Ramos (cell line): Measurements from ENCODE around the gene RNF182.
"Not testable (repeated sequence)": the region's sequence is repeated elsewhere in the genome, so short reads cannot be mapped to it uniquely, and the experiment has no call there.

ENCODE experiments used
- in situ Hi-C: fragments of 300-500 bp; cut with MboI; formaldehyde crosslinking; loops from one replicate; pipeline ENCODE4 v1.14.3; 2022; ENCODE audit warnings: low sequenced_read_pairs; ENCODE audit not compliant: unreplicated experiment

The RNF182 gene

GRCh38 chr6:13946506-13946905, 21.8 kb downstream of the RNF182 start:
- in situ Hi-C loops = no loop called here

- in situ Hi-C loops = no loop called here
Observed at GRCh38 chr6:13947611-13948178, 22.9 kb downstream of the RNF182 start.

DNA sequence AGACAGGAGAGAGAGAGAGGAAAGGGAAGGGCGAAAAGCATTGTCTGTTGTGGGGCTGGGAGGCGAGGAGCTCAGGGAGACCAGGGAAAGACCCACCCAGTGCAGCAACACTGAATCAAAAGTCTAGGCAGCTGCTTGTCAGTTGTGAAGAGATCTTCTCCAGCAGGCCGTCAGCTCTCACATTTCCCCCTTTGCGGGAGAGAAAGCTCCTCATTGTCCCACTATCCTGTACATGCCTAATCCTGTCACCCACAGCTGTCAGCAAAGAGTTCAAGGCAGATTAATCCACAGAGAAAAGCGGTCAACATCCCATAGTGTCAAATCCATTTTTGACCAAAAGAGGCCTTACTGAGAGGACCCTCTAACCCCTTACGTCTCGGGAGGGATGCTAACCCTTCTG, 27.3 kb downstream of the RNF182 start:
- in situ Hi-C loops = no loop called here

GRCh38 chr6:13953061-13953705, 28.4 kb downstream of the RNF182 start:
- in situ Hi-C loops = no loop called here

DNA sequence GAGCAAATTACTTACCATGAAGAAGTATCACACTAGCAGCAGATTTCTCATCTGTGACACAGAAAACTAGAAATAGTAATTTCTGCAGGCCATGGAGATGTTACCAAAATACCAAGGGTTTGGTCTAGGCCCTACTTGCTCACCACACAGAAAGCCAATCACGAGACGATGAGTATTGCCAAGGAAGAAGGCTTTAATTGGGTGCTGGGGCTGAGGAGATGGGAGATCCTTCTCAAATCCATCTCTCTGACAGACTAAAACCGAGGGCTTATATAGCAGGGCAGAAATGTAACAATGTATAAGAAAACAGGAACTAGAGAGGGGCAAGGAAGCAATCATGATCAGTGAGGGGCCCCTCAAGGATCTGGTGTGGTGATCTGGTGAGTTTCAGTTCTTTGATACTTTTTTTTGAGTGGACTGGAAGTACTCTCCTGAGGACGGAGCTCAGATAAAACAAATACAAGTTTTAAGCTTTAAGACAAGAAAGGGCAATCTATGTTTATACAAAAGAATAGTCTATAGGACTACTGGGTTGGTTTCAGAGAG, 40.9 kb downstream of the RNF182 start:
- in situ Hi-C loops = no loop called here

DNA sequence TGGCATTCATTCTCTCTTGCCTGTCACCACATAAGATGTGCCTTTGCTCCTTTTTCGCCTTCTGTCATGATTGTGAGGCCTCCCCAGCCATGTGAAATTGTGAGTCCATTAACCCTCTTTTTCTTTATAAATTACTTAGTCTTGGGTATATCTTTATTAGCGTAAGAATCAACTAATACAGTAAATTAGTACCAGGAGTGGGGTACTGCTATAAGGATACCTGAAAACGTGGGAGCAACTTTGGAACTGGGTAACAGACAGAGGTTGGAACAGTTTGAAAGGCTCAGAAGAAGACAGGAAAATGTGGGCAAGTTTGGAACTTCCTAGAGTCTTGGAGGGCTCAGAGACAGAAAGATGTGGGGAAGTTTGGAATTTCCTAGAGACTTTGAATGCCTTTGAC, 46.6 kb downstream of the RNF182 start:
- in situ Hi-C loops = no loop called here

DNA sequence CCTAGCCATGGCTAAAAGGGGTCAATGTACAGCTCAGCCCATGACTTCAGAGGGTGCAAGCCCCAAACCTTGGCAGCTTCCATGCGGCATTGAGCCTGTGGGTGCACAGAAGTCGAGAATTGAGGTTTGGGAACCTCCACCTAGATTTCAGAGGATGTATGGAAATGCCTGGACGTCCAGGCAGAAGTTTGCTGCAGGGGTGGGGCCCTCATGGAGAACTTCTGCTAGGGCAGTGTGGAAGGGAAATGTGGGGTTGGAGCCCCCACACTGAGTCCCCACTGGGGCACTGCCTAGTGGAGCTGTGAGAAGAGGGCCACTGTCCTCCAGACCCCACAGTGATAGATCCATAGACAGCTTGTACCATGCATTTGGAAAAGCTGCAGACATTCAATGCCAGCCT, 47.9 kb downstream of the RNF182 start:
- in situ Hi-C loops = not testable (repeated sequence)

DNA sequence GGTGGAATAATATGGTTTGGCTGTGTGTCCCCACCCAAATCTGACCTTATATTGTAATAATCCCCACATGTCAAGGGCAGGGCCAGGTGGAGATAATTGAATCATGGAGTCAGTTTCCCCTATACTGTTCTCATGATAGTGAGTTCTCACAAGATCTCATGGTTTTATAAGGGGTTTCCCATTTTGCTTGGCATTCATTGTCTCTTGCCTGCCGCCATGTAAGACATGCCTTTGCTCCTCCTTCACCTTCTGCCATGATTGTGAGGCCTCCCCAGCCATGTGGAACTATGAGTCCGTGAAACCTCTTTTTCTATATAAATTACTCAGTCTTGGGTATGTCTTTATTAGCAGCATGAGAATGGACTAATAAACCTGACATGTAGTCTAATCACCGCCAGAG, 48.7 kb downstream of the RNF182 start:
- in situ Hi-C loops = not testable (repeated sequence)

GRCh38 chr6:13978102-13978640, 53.4 kb downstream of the RNF182 start:
- in situ Hi-C loops = no loop called here

DNA sequence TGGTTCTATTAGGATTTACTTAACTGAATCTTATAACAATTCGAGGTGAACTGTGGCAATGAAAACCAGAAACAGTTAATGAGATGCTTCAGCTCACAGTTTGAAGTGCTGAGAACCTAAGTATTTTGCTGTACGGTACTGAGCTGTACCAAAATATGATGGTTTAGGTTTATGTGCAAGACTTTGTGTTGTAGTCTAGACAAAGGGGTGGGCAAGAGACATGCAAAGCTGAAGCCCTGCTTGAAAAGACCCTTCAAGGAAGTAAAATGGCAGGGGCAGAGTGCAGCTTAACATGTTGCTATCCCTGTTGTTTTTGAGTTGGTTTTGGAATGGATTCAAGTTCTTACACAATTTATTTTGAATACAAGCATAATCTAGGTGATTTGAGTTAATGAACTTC, 54.0 kb downstream of the RNF182 start:
- in situ Hi-C loops = no loop called here

GRCh38 chr6:13979284-13980171, 54.8 kb downstream of the RNF182 start:
- in situ Hi-C loops = no loop called here

DNA sequence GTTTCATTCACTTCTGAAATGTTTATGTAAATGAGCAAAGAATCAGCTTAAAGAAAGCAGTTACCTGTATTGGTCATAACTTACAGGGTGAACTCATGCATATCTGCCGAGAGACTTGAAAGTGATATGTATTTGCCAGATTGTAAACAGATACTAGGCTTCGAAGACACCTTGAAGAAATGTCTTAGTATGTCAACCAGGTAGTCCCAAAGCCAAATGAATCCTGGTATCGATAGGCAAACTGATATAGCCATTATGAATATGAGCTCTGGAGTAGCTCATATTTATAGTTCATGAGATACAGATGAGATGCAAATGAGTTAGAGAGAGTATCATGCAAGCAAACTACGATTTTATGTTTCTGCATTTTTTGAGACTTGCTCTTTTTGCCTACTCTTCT, 55.8 kb downstream of the RNF182 start:
- in situ Hi-C loops = no loop called here

DNA sequence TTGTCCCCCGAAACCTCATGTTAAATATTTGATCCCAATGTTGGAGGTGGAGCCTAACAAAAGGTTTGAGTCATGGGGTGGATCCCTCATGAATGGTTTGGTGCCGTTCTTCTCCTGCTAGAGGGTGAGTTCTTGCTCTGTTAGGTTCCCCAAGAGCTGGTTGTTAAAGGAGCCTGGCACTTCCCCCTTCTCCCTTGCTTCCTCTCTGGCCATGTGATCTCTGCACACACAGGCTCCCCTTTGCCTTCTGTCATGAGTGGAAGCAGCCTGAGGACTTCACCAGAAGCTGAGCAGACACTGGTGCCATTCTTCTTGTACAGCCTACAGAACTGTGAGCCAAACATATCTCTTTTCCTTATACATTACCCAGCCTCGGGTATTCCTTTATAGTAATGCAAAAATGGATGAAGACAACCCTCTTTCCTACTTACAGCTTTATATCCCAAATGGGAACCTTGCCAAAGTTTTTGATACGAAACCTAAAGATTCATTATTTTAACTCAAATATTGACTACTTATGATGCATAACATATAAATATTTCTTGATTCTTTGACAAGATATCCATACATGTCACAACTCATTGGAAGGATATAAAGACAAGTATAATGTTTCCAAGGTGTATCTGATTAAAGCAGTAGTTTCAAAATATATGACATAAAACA, 61.0 kb downstream of the RNF182 start:
- in situ Hi-C loops = no loop called here

DNA sequence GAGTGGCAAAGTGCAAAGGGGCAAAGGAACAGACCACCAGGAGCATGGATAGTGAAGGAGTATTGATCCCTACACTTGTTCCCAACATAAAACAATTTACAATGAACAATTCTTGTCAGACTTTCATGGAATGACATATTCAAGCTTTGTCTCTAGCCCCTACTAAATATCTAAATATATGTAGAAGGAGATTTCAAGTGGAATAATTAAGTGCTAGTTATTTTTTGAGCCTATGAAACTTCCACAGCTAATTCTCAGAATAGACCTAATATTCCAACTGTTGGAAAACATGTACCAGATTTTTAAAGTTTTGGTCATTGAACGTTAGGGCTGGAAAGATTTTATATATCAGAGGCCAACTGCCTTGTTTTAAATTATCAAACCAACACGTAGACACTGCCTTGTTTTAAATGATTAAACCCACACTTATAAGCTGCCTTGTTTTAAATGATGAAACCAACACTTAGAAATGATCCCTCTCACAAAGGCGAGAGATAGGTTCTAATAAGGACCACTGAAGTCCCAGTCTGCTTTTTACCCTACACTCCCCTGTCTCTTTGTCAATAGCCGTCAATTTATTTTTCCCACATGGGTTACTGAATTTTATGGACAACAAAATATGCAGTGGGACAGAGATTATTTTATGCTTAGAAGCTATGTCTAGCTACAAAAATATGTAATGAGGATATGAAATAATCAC, 62.1 kb downstream of the RNF182 start:
- in situ Hi-C loops = no loop called here

- in situ Hi-C loops = no loop called here
Observed at GRCh38 chr6:13987400-13987865, 62.7 kb downstream of the RNF182 start.

DNA sequence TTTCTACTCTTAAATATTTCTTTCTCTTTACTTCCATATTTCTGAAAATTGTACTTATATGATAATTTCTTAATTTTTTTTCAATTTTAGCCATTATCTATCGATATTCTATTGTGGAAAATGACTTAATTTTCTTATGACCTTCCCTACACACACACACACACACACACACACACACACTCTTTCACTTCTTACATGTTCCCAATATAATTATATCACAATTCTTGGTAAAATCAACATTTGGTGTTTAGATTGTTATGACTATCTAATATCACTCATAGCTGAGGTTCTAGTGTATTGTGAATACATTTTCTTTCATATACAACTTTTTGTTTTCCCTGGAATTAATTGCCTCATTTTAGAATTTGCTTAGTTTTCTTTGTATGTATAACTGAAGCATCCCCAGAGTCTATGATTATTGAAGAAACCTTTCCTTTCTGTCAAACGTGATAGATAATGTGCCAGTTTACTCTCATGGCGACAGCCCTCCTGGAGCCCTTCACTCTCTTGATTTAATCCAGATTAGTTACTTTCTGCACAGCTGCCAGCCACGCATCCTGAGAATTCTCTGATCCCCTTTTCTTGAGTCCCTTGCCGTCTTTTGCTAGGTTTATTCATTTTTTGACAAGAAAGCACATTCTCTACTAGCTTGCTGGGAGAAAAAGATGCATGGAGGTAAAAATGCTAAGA, 63.4 kb downstream of the RNF182 start:
- in situ Hi-C loops = no loop called here

- in situ Hi-C loops = no loop called here
Observed at GRCh38 chr6:13988908-13989307, 64.2 kb downstream of the RNF182 start.

DNA sequence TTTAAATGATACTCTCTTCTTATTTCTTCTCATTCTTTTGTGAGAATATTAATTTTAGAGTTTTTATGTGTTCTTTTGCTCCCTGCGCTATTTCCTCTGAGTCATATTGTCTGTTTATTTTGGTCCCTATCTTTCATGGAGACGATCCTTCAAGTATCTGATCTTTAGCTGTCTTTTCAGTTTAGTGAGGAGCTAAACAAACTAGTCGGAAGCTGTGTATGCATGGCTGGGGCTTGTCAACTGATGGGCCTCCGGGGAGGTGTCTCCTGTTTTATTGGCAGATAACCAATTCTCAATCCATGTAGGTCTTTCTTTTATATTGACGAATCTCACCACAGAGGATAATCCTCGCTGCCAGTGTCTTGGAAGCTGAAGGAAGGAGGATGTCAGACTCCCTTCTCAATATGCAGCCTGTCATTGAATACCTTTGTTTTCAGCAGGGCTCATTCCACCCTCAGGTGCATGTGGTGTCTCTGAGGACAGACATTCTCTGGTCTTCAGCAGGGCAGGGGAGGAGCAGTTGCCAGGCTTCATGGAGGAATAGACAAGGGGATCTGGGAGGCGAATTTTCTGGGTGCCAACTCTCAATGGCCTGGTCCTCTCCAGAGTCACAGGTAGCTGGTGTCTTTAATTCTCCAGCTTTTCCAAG, 64.9 kb downstream of the RNF182 start:
- in situ Hi-C loops = no loop called here

DNA sequence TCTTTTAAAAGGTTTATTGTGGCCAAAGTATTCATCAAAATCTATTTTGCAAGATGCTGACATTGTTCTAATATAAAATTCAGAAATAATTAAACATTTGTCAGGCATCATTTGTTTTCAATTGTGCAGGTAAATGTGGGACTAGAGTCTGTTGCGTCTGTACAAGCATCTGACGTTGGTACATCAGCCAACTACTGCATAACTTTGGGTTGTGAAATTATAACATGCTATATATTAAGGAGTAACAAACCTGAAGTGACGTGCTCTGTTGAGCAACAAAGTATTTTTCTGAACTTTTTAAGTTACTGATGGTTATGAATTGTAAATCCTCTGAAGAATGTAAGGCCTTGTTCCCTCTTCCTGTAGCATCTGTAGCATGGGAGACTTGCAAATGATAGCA, 66.0 kb downstream of the RNF182 start:
- in situ Hi-C loops = no loop called here
